Measurements from ENCODE around the gene TUBA3E. TPM values are rescaled to one million over a fixed set of nuclear protein-coding genes. Genes with fewer than 3 reads are reported as not detected.
"Not testable (repeated sequence)": the region's sequence is repeated elsewhere in the genome, so short reads cannot be mapped to it uniquely, and the experiment has no call there.

The TUBA3E gene
- total RNA-seq, 4 donors from 2014 or later: not detected

GRCh38 chr2:130231656-130232055, 33.4 kb upstream of the TUBA3E start:
- intact Hi-C loops (cut with DNase I; ENCODE audit: low total_unique reads): no loop called here
- H3K4me3 ChIP-seq (ENCODE audit: low read depth, poor library complexity, severe bottlenecking): no peak overlapping the region
- no peak for TF ChIP-seq POLR2A (IDR thresholded peaks at IDR 0.05)
- TF ChIP-seq CTCF (IDR thresholded peaks at IDR 0.05): no peak
- 74 to 84% methylated on average over 12 of the region's 12 CpGs for WGBS, 2 donors
- DNase-seq (ENCODE audit: low spot score in 2 of 2): no peak

GRCh38 chr2:130230907-130231306, 32.7 kb upstream of the TUBA3E start:
- DNase-seq (ENCODE audit: low spot score in 2 of 2); intact Hi-C loops (cut with DNase I; ENCODE audit: low total_unique reads); H3K4me3 ChIP-seq (ENCODE audit: low read depth, poor library complexity, severe bottlenecking): not testable (repeated sequence)
- 88 to 95% methylated on average over 10 to 15 of the region's 15 CpGs for WGBS, 2 donors

GRCh38 chr2:130230376-130230775, 32.1 kb upstream of the TUBA3E start:
- intact Hi-C loops (cut with DNase I; ENCODE audit: low total_unique reads); DNase-seq (ENCODE audit: low spot score in 2 of 2); H3K4me3 ChIP-seq (ENCODE audit: low read depth, poor library complexity, severe bottlenecking): not testable (repeated sequence)
- 89 to 94% methylated on average over 18 of the region's 18 CpGs for WGBS, 2 donors

GRCh38 chr2:130229161-130229510, 30.9 kb upstream of the TUBA3E start:
- H3K4me3 ChIP-seq (ENCODE audit: low read depth, poor library complexity, severe bottlenecking); intact Hi-C loops (cut with DNase I; ENCODE audit: low total_unique reads); DNase-seq (ENCODE audit: low spot score in 2 of 2): not testable (repeated sequence)
- WGBS, 2 donors: 43 to 70% methylated on average over 31 to 48 of the region's 48 CpGs

- WGBS, 2 donors: 93% methylated on average over 49 to 56 of the region's 69 CpGs
- H3K4me3 ChIP-seq (ENCODE audit: low read depth, poor library complexity, severe bottlenecking); DNase-seq (ENCODE audit: low spot score in 2 of 2); intact Hi-C loops (cut with DNase I; ENCODE audit: low total_unique reads): not testable (repeated sequence)
Measured at GRCh38 chr2:130228467-130229160, 30.4 kb upstream of the TUBA3E start.

DNA sequence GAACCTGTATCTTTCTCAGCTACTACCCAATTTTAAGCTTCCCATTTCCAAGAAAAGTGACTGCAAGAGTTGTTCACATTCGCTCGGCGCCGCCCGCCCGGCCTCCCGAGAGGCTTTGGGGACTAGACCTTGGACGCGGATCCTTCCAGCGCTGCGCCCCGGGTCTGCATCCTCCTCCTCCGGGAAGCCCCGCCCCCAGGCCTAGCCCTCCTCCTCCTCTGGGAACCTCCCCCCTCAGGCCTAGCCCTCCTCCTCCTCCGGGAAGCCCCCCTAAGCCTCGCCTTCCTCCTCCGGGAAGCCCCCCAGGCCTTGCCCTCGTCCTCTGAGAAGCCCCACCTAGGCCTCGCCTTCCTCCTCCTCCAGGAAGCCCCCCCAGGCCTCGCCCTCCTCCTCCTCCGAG, 29.8 kb upstream of the TUBA3E start:
- H3K4me3 ChIP-seq (ENCODE audit: low read depth, poor library complexity, severe bottlenecking); DNase-seq (ENCODE audit: low spot score in 2 of 2); intact Hi-C loops (cut with DNase I; ENCODE audit: low total_unique reads): not testable (repeated sequence)
- WGBS, 2 donors: 91 to 97% methylated on average over 19 to 20 of the region's 21 CpGs

- WGBS, 2 donors: 38 to 47% methylated on average over 4 of the region's 4 CpGs
- DNase-seq (ENCODE audit: low spot score in 2 of 2); intact Hi-C loops (cut with DNase I; ENCODE audit: low total_unique reads); H3K4me3 ChIP-seq (ENCODE audit: low read depth, poor library complexity, severe bottlenecking): not testable (repeated sequence)
Measured at GRCh38 chr2:130222523-130222922, 24.3 kb upstream of the TUBA3E start.

GRCh38 chr2:130220505-130220904, 22.3 kb upstream of the TUBA3E start:
- DNase-seq (ENCODE audit: low spot score in 2 of 2); H3K4me3 ChIP-seq (ENCODE audit: low read depth, poor library complexity, severe bottlenecking); intact Hi-C loops (cut with DNase I; ENCODE audit: low total_unique reads): not testable (repeated sequence)
- 20 to 40% methylated on average over 1 of the region's 1 CpG for WGBS, 2 donors

GRCh38 chr2:130219147-130219546, 20.9 kb upstream of the TUBA3E start:
- H3K4me3 ChIP-seq (ENCODE audit: low read depth, poor library complexity, severe bottlenecking); DNase-seq (ENCODE audit: low spot score in 2 of 2); intact Hi-C loops (cut with DNase I; ENCODE audit: low total_unique reads): not testable (repeated sequence)
- 90% methylated on average over 2 of the region's 2 CpGs; no CpG with 5 or more reads in 1 of the 2 donors for WGBS, 2 donors

GRCh38 chr2:130207051-130207450, 8.8 kb upstream of the TUBA3E start:
- DNase-seq (ENCODE audit: low spot score in 2 of 2); H3K4me3 ChIP-seq (ENCODE audit: low read depth, poor library complexity, severe bottlenecking); intact Hi-C loops (cut with DNase I; ENCODE audit: low total_unique reads): not testable (repeated sequence)
- WGBS, 2 donors: 80 to 82% methylated on average over 13 of the region's 13 CpGs

- intact Hi-C loops (cut with DNase I; ENCODE audit: low total_unique reads); DNase-seq (ENCODE audit: low spot score in 2 of 2); H3K4me3 ChIP-seq (ENCODE audit: low read depth, poor library complexity, severe bottlenecking): not testable (repeated sequence)
- 100% methylated on average over 1 of the region's 3 CpGs for WGBS, 2 donors
Measured at GRCh38 chr2:130203150-130203549, 4.9 kb upstream of the TUBA3E start.

DNA sequence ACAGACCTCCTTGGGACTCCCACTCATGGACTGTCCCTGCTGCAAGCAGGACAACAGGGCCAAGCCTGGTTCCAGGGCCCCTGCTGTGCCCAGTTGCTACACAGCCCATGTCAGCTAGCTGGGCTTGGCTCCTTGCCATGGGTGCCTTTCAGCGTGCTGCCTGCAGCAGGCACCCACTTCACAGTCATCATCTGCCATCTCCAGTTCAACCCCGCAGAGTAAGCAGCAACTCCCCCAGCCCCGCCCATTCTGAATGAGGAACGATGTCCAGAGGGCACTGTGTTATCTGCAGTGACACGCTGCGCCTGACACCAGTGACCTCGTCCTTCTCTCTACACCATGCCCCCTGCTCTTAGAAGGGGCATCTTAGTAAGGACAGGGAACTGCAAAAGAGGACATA, 4.3 kb upstream of the TUBA3E start:
- intact Hi-C loops (cut with DNase I; ENCODE audit: low total_unique reads); DNase-seq (ENCODE audit: low spot score in 2 of 2); H3K4me3 ChIP-seq (ENCODE audit: low read depth, poor library complexity, severe bottlenecking): not testable (repeated sequence)
- 30 to 49% methylated on average over 2 to 4 of the region's 7 CpGs for WGBS, 2 donors

DNA sequence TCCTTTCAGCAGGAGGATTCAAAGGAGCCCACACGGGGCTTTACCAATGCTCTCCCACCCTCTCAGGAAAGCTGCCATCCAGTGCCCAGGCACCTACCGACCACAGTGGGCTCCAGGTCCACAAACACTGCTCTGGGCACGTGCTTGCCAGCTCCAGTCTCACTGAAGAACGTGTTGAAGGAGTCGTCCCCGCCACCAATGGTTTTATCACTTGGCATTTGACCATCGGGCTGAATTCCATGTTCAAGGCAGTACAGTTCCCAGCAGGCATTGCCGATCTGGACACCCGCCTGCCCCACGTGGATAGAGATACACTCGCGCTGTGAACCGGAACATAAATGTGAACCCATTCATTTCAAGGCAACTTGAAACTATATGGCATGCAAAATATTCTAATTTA, 2.2 kb downstream of the TUBA3E start:
- intact Hi-C loops (cut with DNase I; ENCODE audit: low total_unique reads); H3K4me3 ChIP-seq (ENCODE audit: low read depth, poor library complexity, severe bottlenecking): not testable (repeated sequence)
- WGBS, 2 donors: 87 to 92% methylated on average over 8 to 9 of the region's 13 CpGs
- peak in 1 of 2 donors; percentile 6 for DNase-seq (ENCODE audit: low spot score in 2 of 2)

- WGBS, 2 donors: 77 to 83% methylated on average over 9 of the region's 9 CpGs
- H3K4me3 ChIP-seq (ENCODE audit: low read depth, poor library complexity, severe bottlenecking); intact Hi-C loops (cut with DNase I; ENCODE audit: low total_unique reads); DNase-seq (ENCODE audit: low spot score in 2 of 2): not testable (repeated sequence)
Measured at GRCh38 chr2:130195089-130195635, 3.1 kb downstream of the TUBA3E start.

Measured in lower leg skin (tissue), 4 donors.